OCI-LY7 (cell line): ENCODE data around the gene R3HDML. TPM values are rescaled to one million over a fixed set of nuclear protein-coding genes. Genes with fewer than 3 reads are reported as not detected.

Source experiments
- BruUV-seq: library from RNA; stranded (reverse); fragments of 400-500 nt; replicated peaks from 2 replicates; lab custom pipeline; 2021; lab: Mats Ljungman, UMichigan
- CTCF ChIA-PET: fragments of 300-600 bp; sonication (Branson Sonifier 250); formaldehyde crosslinking; loops from one replicate; lab custom pipeline; 2022; ENCODE audit warnings: antibody characterized with exemption; ENCODE audit not compliant: unreplicated experiment; lab: Charles Lee
- POLR2A ChIA-PET: fragments of 300-600 bp; sonication (Branson Sonifier 250); formaldehyde crosslinking; loops from one replicate; lab custom pipeline; 2022; ENCODE audit warnings: antibody characterized with exemption; lab: Charles Lee
- DNase-seq: peaks from one replicate; pipeline ENCODE4 v3.0.0-alpha.2; 2015; ENCODE audit warnings: low spot score
- H2AFZ ChIP-seq: fragments of 200-600 bp; sonication (generic), shearing (Covaris generic); 2 replicates; pipeline ENCODE4 v1.6.1; 2014; ENCODE audit warnings: mild to moderate bottlenecking, antibody characterized with exemption, low read length, moderate library complexity
- H3K27ac ChIP-seq: fragments of 200-600 bp; sonication (generic); 2 replicates; pipeline ENCODE4 v1.5.1; 2014; ENCODE audit warnings: mixed run types, low read depth, mild to moderate bottlenecking, moderate library complexity, low read length, inconsistent platforms; ENCODE audit not compliant: poor library complexity, severe bottlenecking
- H3K36me3 ChIP-seq: fragments of 200-600 bp; sonication (generic); 2 replicates; pipeline ENCODE4 v1.6.1; 2014; ENCODE audit warnings: mild to moderate bottlenecking, antibody characterized with exemption, low read length, moderate library complexity, mixed read lengths; ENCODE audit not compliant: insufficient read depth
- H3K4me1 ChIP-seq: fragments of 200-600 bp; sonication (generic); 2 replicates; pipeline ENCODE4 v1.5.1; 2014; ENCODE audit warnings: mild to moderate bottlenecking, low read length; ENCODE audit not compliant: insufficient read depth, poor library complexity, severe bottlenecking
- H3K4me2 ChIP-seq: fragments of 200-600 bp; sonication (generic); 2 replicates; pipeline ENCODE4 v1.6.1; 2014; ENCODE audit warnings: mild to moderate bottlenecking, low read length
- H3K4me3 ChIP-seq: fragments of 200-600 bp; sonication (generic); 2 replicates; pipeline ENCODE4 v1.5.1; 2014; ENCODE audit warnings: mild to moderate bottlenecking, low read depth, low read length; ENCODE audit not compliant: poor library complexity, severe bottlenecking
- H3K79me2 ChIP-seq: fragments of 200-600 bp; sonication (generic); 2 replicates; pipeline ENCODE4 v1.6.1; 2016; ENCODE audit warnings: low read depth, mild to moderate bottlenecking, low read length, moderate library complexity, mixed read lengths; ENCODE audit not compliant: insufficient read depth
- H3K9me2 ChIP-seq: fragments of 200-600 bp; sonication (generic); 2 replicates; pipeline ENCODE4 v1.6.1; 2016; ENCODE audit warnings: mild to moderate bottlenecking, low read length, mixed read lengths; ENCODE audit not compliant: insufficient read depth
- H3K9me3 ChIP-seq: fragments of 200-600 bp; sonication (generic); 2 replicates; pipeline ENCODE4 v1.6.1; 2014; ENCODE audit warnings: mild to moderate bottlenecking, mixed run types, low read length, mixed read lengths
- H4K20me1 ChIP-seq: fragments of 200-600 bp; sonication (generic); 2 replicates; pipeline ENCODE4 v1.6.1; 2014; ENCODE audit warnings: mild to moderate bottlenecking, antibody characterized with exemption, low read length, moderate library complexity, mixed read lengths; ENCODE audit not compliant: insufficient read depth
- CTCF ChIP-seq: fragments of 200-600 bp; sonication (generic); conservative IDR thresholded peaks from 2 replicates; pipeline ENCODE4 v1.5.1; 2014; ENCODE audit warnings: mild to moderate bottlenecking, antibody characterized with exemption, low read length, moderate library complexity, mixed read lengths
- EZH2phosphoT487 ChIP-seq: fragments of 200-600 bp; sonication (generic); IDR thresholded peaks from 2 replicates; pipeline ENCODE4 v1.6.1; 2018; ENCODE audit warnings: low read depth, borderline replicate concordance, mild to moderate bottlenecking, mixed run types, antibody characterized with exemption, low read length, moderate library complexity, mixed read lengths
- intact Hi-C: fragments of 100-400 bp; cut with micrococcal nuclease; formaldehyde crosslinking; loops from one replicate; pipeline ENCODE4 v1.10.0; 2022; ENCODE audit not compliant: unreplicated experiment
- total RNA-seq, 2 experiments: library from RNA; depleted of rRNA in 1 of 2; stranded (reverse); fragments of >200 nt in 1 of 2; shearing (Covaris generic) in 1 of 2; gene quantifications; 2 replicates each; pipeline ENCODE4 v1.2.3, GENCODE V29; 2014 to 2022

The R3HDML gene
- total RNA-seq, 2 experiments from 2014 or later: not detected

GRCh38 chr20:44360221-44360620 is 23.4 kb downstream of the R3HDML start:
- Histone ChIP-seq H4K20me1 (no peaks in the 10 kb centered on the region), H3K36me3 (no peaks in the 10 kb centered on the region), H3K79me2 (no peaks in the 10 kb centered on the region), H3K9me2 (no peaks in the 10 kb centered on the region), H3K9me3 (no peaks in the 10 kb centered on the region), H3K4me1 (no peaks in the 10 kb centered on the region), H2AFZ (no peak overlapping the region), H3K4me2 (no peak overlapping the region), H3K4me3 (no peak overlapping the region), H3K27ac (no peak overlapping the region)
- POLR2A ChIA-PET: interaction anchor here (0.5 kb wide), 1 partner anchor 694 kb away, joined by 4 read pairs; no protein-coding TSS in a partner anchor
- DNase-seq: no peak
- CTCF ChIA-PET: no interaction called here
- TF ChIP-seq CTCF: no peak
- no peak for TF ChIP-seq EZH2phosphoT487
- BruUV-seq: no TSS peak
- intact Hi-C loops: no loop called here

- H3K4me3 ChIP-seq: no peak overlapping the region
- TF ChIP-seq EZH2phosphoT487 (no peak), CTCF (no peak)
- no TSS peak for BruUV-seq
- H3K9me3 ChIP-seq: no peaks in the 10 kb centered on the region
- no peaks in the 10 kb centered on the region for H3K79me2 ChIP-seq
- DNase-seq: no peak
- no peaks in the 10 kb centered on the region for H3K4me1 ChIP-seq
- no peaks in the 10 kb centered on the region for H4K20me1 ChIP-seq
- no peaks in the 10 kb centered on the region for H3K36me3 ChIP-seq
- POLR2A ChIA-PET: no interaction called here
- H3K27ac ChIP-seq: no peak overlapping the region
- H2AFZ ChIP-seq: no peak overlapping the region
- intact Hi-C loops: no loop called here
- CTCF ChIA-PET: no interaction called here
- H3K9me2 ChIP-seq: no peaks in the 10 kb centered on the region
- H3K4me2 ChIP-seq: no peak overlapping the region
Measured at GRCh38 chr20:44361021-44361420, 24.2 kb downstream of the R3HDML start.

- Histone ChIP-seq H4K20me1 (no peaks in the 10 kb centered on the region), H3K9me2 (no peaks in the 10 kb centered on the region), H3K9me3 (no peaks in the 10 kb centered on the region), H3K4me3 (no peak overlapping the region), H3K27ac (no peak overlapping the region), H3K4me1 (no peaks in the 10 kb centered on the region), H3K36me3 (no peaks in the 10 kb centered on the region), H2AFZ (no peak overlapping the region), H3K4me2 (no peak overlapping the region), H3K79me2 (no peaks in the 10 kb centered on the region)
- ChIA-PET POLR2A (interaction anchor here (0.6 kb wide), 1 partner anchor 430 kb away, joined by 3 read pairs; no protein-coding TSS in a partner anchor), CTCF (interaction anchor here (0.7 kb wide), 1 partner anchor 185 kb away, joined by 3 read pairs; no protein-coding TSS in a partner anchor)
- no peak for DNase-seq
- intact Hi-C loops: no loop called here
- no TSS peak for BruUV-seq
- no peak for TF ChIP-seq EZH2phosphoT487
- no peak for TF ChIP-seq CTCF
Measured at GRCh38 chr20:44362466-44362940, 25.7 kb downstream of the R3HDML start.
